ENCODE results near the gene RAB31. TPM values are rescaled to one million over a fixed set of nuclear protein-coding genes. Genes with fewer than 3 reads are reported as not detected.
A peak's percentile ranks its signal among the peaks of the same experiment; 100 is the strongest.
"Not testable (repeated sequence)": the region's sequence is repeated elsewhere in the genome, so short reads cannot be mapped to it uniquely, and the experiment has no call there.

RAB31 gene
- total RNA-seq, 1 donor from 2014 or later = 37.5 TPM

- no peak for FAIRE-seq
- no peak for DNase-seq (ENCODE audit: low spot score in 2 of 2)
Measured at GRCh38 chr18:9755615-9756014, 47.5 kb downstream of the RAB31 start.

GRCh38 chr18:9756271-9756932 lies 48.3 kb downstream of the RAB31 start:
- no peak for DNase-seq (ENCODE audit: low spot score in 2 of 2)
- FAIRE-seq = no peak

GRCh38 chr18:9756933-9757470 lies 48.9 kb downstream of the RAB31 start:
- no peak for FAIRE-seq
- DNase-seq (ENCODE audit: low spot score in 2 of 2) = no peak

GRCh38 chr18:9757827-9758621 lies 49.9 kb downstream of the RAB31 start:
- DNase-seq (ENCODE audit: low spot score in 2 of 2) = no peak

GRCh38 chr18:9758624-9759075 lies 50.5 kb downstream of the RAB31 start:
- DNase-seq (ENCODE audit: low spot score in 2 of 2) (no peak), FAIRE-seq (no peak)

More at GRCh38 chr18:9757827-9758621, 49.9 kb downstream of the RAB31 start:
- no peak for FAIRE-seq

GRCh38 chr18:9760641-9761040 lies 52.5 kb downstream of the RAB31 start:
- FAIRE-seq = no peak
- DNase-seq (ENCODE audit: low spot score in 2 of 2) = no peak

- DNase-seq (ENCODE audit: low spot score in 2 of 2) = no peak
- FAIRE-seq = no peak
Measured at GRCh38 chr18:9762526-9762925, 54.4 kb downstream of the RAB31 start.

- no peak for FAIRE-seq
- DNase-seq (ENCODE audit: low spot score in 2 of 2) = no peak
Measured at GRCh38 chr18:9763157-9763556, 55.1 kb downstream of the RAB31 start.

GRCh38 chr18:9764011-9764481 lies 55.9 kb downstream of the RAB31 start:
- FAIRE-seq = no peak
- DNase-seq (ENCODE audit: low spot score in 2 of 2) = no peak

- FAIRE-seq = no peak
- no peak for DNase-seq (ENCODE audit: low spot score in 2 of 2)
Measured at GRCh38 chr18:9765501-9765900, 57.4 kb downstream of the RAB31 start.

GRCh38 chr18:9766076-9766481 lies 58.0 kb downstream of the RAB31 start:
- DNase-seq (ENCODE audit: low spot score in 2 of 2) (no peak), FAIRE-seq (no peak)

- FAIRE-seq (no peak), DNase-seq (ENCODE audit: low spot score in 2 of 2) (no peak)
Measured at GRCh38 chr18:9766740-9767139, 58.6 kb downstream of the RAB31 start.

GRCh38 chr18:9768071-9768691 lies 60.1 kb downstream of the RAB31 start:
- FAIRE-seq = not testable (repeated sequence)

GRCh38 chr18:9770111-9770510 lies 62.0 kb downstream of the RAB31 start:
- FAIRE-seq; DNase-seq (ENCODE audit: low spot score in 2 of 2): not testable (repeated sequence)

More at GRCh38 chr18:9768071-9768691, 60.1 kb downstream of the RAB31 start:
- not testable (repeated sequence) for DNase-seq (ENCODE audit: low spot score in 2 of 2)

GRCh38 chr18:9771261-9771976 lies 63.3 kb downstream of the RAB31 start:
- DNase-seq (ENCODE audit: low spot score in 2 of 2) (peak; percentile 24 to 52), FAIRE-seq (no peak)

GRCh38 chr18:9771977-9772660 lies 64.0 kb downstream of the RAB31 start:
- no peak for FAIRE-seq

GRCh38 chr18:9772847-9773677 lies 65.0 kb downstream of the RAB31 start:
- FAIRE-seq (no peak), DNase-seq (ENCODE audit: low spot score in 2 of 2) (no peak)

More at GRCh38 chr18:9771977-9772660, 64.0 kb downstream of the RAB31 start:
- no peak for DNase-seq (ENCODE audit: low spot score in 2 of 2)

- DNase-seq (ENCODE audit: low spot score in 2 of 2) (no peak), FAIRE-seq (no peak)
Measured at GRCh38 chr18:9774150-9774549, 66.0 kb downstream of the RAB31 start.

GRCh38 chr18:9775178-9775577 lies 67.1 kb downstream of the RAB31 start:
- FAIRE-seq (no peak), DNase-seq (ENCODE audit: low spot score in 2 of 2) (no peak)
